Ishikawa (cell line): Measurements from ENCODE around the gene HSPBP1.

Experiments used
- CEBPB ChIP-seq: IDR thresholded peaks from 2 replicates; pipeline ENCODE4 v1.6.1; 2012
- EGR1 ChIP-seq: IDR thresholded peaks from 2 replicates; pipeline ENCODE4 v1.6.1; 2012
- EP300 ChIP-seq: IDR thresholded peaks from 2 replicates; pipeline ENCODE4 v1.6.1; 2012; ENCODE audit warnings: borderline replicate concordance
- MAX ChIP-seq: IDR thresholded peaks from 2 replicates; pipeline ENCODE4 v1.6.1; 2012
- RAD21 ChIP-seq: IDR thresholded peaks from 2 replicates; pipeline ENCODE4 v1.6.1; 2012; ENCODE audit warnings: low read depth
- REST ChIP-seq: IDR thresholded peaks from 2 replicates; pipeline ENCODE4 v1.6.1; 2012; ENCODE audit warnings: low read depth, mild to moderate bottlenecking
- TAF1 ChIP-seq: IDR thresholded peaks from 2 replicates; pipeline ENCODE4 v1.6.1; 2012; ENCODE audit warnings: low read depth, mild to moderate bottlenecking
- TEAD4 ChIP-seq: IDR thresholded peaks from 2 replicates; pipeline ENCODE4 v1.6.1; 2012
- USF1 ChIP-seq: IDR thresholded peaks from 2 replicates; pipeline ENCODE4 v1.6.1; 2012
- YY1 ChIP-seq: IDR thresholded peaks from 2 replicates; pipeline ENCODE4 v1.6.1; 2012; ENCODE audit warnings: low read depth
- ZBTB7A ChIP-seq: IDR thresholded peaks from 2 replicates; pipeline ENCODE4 v1.6.1; 2012; ENCODE audit warnings: low read depth

GRCh38 chr19:55241935-55242464 lies 37.9 kb downstream of the HSPBP1 start:
- no peak for TF ChIP-seq TAF1
- TF ChIP-seq RAD21, result no peak
- no peak for TF ChIP-seq EP300
- TF ChIP-seq YY1, result no peak
- TF ChIP-seq MAX, result no peak
- no peak for TF ChIP-seq CEBPB
- no peak for TF ChIP-seq EGR1
- TF ChIP-seq TEAD4, result no peak
- no peak for TF ChIP-seq REST
- no peak for TF ChIP-seq USF1
- no peak for TF ChIP-seq ZBTB7A
